ENCODE data around the gene UROC1.

The UROC1 gene

DNA sequence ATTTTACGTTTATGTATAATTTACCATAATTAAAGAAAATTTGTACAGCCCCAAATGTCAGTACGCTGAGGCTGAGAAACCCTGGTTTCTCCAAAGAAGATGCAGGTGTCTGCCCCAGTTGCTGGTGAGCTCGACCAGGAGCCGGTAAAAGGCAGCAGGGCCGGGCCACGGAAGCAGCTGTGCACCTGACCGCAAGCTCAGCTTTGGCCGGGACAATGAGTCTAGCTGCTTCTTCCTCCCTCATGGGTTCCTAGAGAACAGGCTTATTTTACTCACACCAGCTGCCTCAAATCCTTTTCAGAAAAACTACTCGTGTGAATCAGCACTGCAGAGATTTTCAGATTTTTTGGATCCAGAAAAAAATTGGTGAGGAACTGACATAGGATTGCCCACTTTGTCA lies 23.8 kb downstream of the UROC1 start:
- DNase-seq, result peak; percentile 58 to 71

DNA sequence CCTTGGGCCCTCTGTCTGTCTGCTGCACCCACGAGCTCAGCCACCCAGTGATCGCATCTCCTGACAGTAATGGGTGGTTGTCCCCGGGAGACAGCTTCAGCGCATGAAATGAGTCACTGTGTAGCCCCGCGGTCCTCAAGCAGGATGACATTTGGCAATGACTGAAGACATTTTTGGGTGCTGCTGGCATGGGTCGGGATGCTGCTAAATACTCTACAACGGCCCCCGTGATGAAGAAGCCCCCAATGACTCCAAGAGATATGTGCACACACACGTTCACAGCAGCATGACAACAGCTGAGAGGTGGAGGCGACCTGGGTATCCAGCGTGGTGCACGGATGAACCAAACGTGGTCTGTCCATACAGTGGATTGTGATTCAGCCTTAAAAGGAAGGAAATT lies 24.5 kb downstream of the UROC1 start:
- no peak for DNase-seq

DNA sequence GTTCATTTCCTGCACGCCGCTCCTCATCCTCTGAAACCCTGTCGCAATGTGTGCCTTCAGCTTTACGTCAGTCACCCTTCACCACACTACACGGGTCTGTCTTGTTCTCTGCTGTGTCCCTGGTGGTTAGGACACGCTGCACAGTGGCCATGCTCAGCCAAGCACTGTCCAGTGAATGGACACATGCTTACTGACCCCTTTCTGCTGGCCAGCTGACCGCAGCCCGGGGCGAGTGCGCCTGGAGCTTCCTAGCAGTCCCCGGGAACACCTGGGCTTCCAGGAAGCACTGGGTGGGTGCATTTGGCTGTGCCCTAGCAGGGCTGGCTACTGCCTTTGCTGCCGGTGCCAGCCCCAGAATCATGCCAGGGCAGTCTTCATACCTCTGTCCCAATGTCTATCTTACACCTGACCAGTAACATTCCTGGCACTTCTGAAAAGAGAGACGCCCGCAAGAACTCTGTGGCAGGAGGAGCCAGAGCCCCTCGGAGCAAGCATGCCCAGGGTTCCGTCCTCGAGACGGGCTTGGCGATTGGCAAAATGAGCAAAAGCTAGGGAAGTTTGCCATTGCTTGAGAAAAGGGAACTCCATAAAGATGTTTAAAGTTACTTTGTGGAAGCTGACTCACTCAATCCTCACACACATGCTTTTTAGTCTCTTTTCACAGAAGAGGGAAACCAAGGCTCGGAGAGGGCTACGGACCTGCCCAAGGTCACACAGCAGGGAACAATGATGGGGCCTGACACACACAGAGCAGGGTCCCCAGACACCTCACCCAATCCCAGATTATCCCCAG lies 26.2 kb downstream of the UROC1 start:
- peak in 1 of 2 experiments; percentile 4 for DNase-seq

DNA sequence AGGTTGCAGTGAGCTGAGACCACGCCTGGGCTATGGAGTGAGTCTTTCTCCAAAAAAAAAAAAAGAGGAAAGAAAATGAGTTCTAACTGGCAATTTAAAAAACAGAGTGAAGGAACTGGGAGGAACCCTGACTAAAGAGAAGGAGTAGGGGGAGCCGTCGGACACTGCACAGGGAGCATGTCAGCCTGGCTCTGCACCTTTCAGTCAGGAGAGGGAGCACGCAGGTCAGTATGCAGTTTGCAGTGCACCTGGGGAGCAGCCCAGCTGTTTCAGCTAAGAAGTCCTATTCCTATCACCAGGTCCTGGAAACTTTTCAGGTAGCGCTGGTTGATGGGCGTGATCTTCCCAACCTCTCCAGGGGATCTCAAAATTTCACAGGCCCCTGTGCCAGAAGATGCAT lies 27.0 kb downstream of the UROC1 start:
- DNase-seq, result no peak

DNA sequence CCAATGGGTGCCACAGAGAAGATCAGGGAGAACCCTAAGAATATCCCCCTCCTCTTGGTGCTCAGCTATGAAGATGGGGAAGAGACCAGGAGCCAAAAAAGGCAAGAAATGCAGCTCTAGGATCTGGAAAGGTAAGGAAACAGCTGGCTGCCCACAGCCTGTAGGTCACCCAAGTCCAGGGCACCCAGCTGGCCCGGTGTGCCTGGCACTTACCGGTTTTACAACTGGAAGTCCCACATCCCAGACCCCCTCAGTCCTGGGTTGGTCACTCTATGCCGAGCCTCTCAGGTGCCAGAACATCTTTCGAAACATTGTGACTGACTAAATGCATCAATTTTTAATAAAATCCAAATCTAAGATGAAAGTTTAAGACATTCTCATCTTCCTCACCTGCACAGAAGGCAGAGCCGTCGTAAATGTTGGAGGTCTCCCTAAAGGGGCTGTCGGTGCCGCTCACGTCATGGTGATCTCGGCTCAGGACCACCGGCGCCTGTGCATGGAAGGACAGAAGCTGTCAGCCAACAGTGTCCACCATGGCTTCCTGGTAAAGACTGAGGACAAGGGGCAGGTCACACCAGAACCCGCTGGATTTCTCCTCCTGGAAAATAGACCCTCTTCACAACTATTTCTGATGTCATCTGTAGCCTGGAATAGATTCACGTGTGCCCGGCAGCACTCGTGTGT lies 28.5 kb downstream of the UROC1 start:
- DNase-seq, result no peak

DNA sequence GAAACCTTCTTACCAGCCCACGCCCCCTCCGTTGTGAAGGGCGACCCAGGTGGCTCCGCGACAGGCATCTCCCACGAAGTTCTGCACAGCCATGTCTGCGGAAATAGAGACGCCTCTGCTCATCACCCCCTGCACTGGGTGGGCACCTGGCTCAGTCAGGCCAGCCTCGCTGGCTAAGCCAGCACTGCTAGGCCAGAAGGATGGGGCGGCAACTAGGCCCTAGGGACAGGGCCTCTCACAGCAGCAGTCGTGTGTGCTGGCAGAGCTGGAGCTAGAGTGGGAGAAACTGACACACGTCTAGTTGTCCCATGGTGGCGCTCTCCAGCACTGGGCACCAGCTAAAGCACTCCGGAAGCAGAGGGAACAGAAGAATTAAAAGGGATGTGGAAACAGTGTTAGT lies 29.4 kb downstream of the UROC1 start:
- no peak for DNase-seq

DNA sequence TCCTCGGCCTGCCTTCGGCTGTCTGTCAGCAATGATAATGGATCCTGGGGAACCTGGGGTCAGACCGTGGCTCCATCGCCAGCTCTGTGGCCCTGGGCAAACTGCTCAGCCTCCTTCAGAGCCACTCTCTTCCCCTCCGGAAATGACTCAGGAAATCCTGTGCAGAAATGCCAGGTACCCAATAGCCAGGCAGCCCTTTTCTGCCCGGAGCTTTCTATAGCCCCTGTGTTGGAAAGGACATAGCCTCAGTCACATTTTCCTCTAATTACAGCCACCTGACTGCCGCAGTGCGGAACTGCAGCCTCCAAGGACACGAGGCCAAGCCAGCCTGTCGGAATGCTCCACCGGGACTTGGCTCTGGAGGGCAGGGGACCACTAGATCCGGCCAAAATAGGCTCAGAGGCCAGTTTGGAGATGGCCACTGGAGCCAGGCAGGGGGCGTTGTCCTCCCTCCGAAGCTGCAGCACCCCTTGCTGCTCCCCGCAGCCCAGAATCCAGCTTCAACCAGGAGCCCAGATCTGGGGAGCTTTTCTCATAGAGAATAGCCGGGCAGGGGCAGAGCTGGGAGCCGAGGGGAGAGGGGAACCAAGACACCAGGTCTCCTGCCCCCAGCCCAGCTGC lies 30.3 kb downstream of the UROC1 start:
- peak; percentile 66 to 78 for DNase-seq

DNA sequence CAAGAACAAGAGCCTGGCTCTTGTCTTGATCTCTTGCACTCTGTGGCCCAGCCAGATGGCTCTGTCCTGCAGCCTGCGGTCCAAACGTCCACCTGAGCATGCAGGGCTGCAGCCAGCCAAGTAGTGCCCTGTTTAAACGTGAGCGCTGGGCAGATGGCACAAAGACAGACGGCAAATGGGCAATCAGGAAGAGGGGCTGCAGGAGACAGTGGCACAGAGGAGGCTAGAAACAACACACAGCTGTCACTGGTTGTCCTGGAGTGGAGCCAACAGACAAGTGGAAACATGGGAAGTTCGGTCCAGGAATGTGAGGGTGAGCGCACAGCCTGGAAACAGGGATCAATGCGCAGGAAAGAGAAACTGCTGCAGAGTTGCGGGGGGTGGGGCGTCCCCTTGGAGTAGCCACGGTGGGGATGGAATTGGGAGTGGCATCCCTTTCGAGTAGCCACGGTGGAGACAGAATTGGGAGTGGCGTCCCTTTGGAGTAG lies 31.2 kb downstream of the UROC1 start:
- no peak for DNase-seq

DNA sequence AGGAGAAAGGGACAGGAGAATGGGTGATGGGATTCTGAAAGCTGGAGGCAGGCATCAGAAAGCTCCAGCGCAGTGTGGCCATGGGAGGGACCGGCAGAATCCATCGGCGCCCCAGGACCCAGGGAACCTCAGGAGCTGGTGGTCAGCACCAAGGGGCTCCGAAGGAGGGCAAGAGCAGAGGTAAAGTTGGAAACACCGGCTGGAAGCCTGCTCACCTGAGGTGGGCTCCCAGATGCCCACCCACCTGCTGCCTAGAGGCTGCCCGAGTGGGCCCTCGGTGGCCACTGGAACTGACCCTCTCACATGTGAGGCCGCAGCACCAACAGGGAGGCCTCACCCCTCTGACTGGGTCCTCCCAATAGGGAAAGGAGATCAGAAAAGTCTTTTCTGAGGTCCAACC lies 31.6 kb downstream of the UROC1 start:
- DNase-seq, result no peak

DNA sequence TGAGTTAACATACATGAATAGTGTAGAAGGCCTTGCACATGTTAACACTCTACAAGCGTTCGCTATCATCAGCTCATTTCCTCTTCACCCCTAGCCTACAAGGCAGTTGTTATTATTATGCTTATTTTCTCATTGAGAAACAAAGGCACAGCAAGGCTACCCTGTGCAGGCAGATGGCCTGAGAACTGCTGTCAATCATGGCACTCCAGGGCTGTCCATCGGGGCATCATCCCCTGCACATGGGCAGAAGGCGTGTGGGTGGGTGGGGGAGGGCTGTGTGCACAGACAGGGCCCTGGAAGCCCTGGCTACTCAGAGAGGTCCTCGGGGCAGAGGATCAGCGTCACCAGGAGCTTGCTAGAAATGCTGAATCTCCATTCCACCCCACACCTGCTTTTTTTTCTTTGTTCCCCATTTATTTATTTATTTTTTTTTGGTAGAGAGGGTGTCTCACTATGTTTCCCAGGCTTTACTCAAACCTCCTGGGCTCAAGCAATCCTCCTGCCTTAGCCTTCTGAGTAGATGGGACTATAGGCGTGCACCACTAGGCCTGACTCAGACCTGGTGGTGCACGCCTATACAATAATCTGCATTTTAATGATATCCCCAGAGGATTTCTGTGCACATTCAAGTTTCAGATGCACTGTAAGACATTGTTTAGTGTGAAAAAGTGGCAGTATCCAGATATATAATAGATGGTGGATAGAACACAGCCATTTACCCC lies 32.2 kb downstream of the UROC1 start:
- no peak for DNase-seq

DNA sequence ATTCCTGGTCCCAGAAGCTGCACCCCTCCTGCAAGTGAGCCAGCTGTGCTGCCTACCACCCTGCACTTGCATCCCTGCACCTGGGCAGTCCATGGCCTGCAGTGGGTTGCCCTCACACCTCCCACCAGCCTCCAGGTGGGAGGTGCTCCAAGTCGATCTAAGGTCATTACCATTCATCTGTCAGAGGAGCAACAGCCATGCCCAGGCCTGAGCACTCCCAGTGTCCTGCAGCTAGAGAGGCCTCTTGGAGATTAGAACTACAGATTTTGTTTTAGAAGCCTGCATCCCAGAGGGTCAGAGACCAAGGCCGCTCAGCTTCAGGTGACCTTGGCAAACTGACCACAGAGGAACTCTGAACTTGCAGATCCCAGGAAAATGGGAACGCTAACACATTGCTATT lies 32.9 kb downstream of the UROC1 start:
- no peak for DNase-seq

DNA sequence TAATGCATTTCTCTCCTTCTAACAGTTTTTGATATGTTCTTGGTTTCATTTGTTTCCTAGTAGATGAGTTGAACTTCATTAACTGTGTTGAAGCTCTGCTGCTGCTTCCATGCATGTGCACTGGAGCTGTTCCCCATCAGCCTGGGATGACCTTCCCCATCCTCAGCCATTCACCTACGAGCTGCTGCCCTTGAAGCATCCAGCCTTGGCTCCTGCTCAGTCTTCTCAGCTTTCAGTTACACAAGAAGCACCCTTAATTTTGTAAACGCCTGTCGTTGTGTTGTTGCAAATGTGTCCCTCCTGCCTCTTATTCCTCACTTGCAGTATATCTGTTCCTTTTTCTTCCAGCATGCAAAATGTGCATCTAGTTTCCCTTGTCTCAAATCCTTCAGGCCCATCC lies 33.4 kb downstream of the UROC1 start:
- no peak for DNase-seq

DNA sequence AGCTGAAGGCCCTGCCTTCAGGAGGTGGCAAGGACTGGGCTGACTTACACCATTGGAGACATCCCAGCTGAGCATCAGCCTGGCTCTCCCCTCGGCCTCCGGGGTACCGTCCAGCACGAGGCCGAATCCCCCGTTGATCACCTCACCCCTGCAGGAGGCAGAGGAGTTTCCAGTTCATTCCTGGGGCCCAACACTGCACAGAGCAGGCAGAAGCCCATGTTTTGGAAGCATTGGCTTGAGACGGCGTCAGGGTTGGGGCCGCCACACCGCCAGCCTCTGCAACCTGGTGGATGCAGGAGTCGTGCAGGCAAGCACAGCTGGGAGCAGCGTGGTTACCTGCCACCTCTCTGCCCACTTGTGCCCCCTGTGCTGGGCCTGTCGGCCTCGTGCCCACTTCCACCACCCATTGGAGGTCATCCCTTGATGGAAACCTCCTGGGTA lies 34.2 kb downstream of the UROC1 start:
- DNase-seq, result no peak

DNA sequence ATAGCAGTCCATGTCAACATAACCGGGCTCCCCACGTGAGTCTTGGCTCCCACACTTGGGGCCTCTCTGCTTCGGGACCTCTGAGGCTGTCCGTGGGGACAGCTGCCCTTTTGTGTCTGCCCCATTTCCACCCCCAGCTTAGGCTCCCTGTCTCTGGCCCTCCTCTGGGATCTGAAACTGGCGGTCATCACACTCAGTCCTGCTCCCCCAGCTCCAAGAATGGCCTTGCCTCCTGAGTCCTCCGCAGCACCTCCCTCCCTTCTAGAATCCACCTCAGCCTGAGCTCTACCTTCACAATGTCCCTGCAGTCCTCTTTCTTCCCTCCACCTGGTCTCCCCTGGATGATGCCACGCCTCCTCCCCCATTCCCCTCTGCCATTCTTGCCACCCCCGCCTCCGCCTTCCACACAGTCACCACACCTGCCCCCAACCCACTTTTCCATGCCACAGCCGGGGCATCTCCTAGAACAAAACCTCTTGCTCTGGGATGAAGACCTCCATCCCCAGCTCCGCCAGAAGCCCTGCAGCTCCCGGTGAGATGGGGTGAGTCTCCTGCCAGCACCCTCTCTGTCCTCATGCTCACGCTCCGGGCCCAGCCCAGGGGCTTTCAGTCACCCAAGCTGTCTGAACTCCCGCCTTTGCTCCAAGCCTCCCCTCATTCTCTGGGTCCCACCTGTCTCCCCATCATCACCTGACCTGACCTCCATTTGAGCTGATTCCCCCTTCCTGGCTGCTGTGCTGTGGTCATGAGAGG lies 34.9 kb downstream of the UROC1 start:
- no peak for DNase-seq

DNA sequence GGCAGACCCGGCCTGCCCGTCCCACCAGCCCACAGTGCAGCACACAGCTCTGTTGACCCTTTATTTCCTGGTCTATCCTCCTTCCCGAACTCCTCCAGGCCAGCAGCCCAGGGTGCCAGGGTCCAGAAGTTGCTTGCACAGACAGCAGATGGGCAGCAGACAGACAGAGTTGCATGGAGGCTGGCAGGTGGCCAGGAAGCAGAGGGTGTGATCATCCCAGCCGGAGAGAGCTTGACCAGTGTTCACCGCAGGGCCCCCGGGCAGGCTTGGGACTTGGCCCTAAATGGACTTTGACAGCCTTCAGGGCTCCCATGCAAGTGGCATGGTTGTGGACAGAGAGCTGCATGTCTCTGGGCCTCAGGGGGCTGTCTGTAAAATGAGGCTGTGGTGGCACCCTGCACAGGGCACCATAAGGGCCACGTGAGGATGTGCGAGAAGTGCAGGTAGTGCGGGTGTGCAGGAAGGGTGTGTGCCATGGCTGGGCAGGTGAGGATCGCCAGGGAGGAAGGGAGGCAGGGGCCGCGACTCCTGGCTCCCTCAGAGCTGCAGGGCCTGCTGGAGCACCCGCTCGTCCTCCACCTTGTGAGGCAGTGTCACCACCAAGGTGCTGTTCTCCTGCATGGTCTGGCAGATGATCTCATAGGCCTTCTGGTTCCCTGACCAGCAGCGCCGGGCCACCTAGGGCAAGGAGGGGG lies 35.6 kb downstream of the UROC1 start:
- DNase-seq, result no peak

DNA sequence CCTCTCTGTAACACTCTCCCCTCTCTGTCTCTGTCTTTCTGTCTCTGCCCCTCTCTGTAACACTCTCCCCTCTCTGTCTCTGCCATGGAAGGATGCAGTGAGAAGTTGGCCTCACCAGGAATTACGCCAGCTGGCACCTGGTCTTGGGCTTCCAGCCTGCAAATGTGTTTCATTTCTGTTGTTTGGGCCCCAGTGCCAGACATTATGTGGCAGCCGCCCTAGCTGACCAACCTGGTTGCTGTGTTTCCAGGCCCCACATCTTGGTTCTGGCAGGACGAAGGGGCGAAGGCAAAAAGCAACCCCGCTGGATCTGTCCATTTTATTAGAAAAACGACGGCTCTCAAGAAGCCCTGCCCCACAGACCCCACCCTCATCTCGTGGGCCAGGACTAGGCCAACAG lies 36.7 kb downstream of the UROC1 start:
- DNase-seq, result no peak

DNA sequence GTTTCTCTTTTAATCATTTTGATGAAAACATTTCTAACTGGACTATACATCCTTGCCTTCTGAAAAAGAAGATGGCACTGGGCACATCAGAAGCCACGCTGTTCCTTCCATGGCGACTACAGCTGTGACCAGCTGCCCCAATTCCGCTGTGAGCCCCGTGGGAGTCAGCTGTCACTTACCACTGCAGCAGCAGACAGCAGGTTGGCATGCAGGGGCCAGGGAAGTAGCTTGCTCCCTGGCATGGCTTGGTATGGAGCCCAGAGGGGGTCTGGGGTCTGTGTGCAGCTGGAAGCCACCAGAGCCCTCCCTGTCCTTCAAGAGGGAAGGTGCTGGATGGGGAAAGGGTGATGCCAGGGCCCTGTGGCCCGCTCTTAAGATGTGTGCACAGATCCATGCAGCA lies 37.4 kb downstream of the UROC1 start:
- no peak for DNase-seq

DNA sequence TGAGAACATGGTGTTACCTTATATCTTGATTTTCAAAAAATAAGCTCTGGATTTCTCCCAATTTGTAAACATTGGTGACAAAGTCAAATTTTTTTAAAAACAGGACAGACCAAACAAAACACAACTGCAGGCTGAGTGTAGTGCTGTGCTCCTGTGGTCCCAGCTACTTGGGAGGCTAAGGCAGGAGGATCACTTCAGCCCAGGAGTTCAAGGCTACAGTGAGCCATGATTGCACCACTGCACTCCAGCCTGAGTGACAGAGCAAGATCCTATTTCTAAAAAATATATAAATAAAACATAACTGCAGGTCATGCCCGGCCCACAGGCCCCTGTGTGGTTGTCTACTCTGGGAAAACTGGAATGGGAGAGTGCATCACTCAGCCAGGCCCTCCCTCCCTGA lies 37.9 kb downstream of the UROC1 start:
- DNase-seq, result no peak

DNA sequence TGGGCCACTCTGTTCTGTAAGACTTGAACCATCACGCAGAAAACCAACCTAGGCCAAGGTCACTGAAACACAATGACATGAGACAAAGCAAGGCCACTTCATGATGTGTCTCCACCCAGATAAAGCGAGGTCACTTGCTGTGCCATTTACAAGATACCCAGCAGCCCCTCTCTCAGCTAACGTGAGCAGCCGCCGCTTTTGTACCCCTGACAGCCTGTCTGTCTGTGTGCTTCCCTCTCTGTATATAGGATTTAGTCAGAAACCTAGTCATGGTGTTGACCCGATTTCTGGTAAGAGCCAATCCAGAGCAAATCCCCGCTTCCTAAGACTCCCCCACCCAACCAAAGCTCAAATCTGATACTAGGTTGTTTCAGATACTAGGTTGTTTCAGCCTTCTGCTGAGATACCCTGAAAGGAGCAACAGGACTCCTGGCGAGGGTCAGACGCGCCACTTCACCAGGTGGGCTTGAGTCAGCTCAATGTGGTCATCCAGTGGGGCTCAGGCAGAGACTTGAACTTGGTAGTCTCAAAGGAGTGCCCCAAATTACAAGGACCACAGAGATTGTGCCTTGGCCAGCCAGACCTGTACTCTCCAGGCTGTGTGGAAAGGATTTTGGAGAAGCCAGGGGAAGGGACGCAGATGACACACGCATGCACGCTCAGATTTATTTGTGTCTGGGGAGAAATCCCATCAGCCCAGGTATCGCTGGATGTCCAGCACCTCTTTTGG lies 38.8 kb downstream of the UROC1 start:
- no peak for DNase-seq

DNA sequence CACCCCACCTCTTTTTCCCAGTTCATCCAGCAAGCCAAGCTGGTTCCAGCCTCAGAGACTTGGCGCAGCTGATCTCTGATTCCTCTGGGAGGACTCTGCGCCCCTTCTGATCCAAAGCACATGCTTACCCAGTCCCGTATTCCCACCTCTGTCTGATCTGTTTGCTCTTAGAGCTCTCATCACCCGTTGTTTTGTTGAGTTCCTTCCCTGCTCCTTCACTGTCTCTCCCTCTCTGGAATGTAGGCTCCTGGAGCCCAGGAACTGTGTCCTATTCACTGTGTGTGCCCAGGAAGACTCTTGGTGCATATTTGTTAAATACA lies 40.6 kb downstream of the UROC1 start:
- no peak for DNase-seq
